Suprapubic skin (tissue), 4 donors: ENCODE results near the gene XG. TPM values are rescaled to one million over a fixed set of nuclear protein-coding genes. Genes with fewer than 3 reads are reported as not detected.
"Not testable (repeated sequence)": the region's sequence is repeated elsewhere in the genome, so short reads cannot be mapped to it uniquely, and the experiment has no call there.

Source experiments
- DNase-seq, 2 donors: peaks; one replicate each; pipeline ENCODE4 v3.0.0-alpha.2; 2019; ENCODE audit warnings: low spot score in 2 of 2
- H3K27ac ChIP-seq: fragments of 200-600 bp; sonication (generic); one replicate; pipeline ENCODE4 v1.5.1; 2019
- H3K27me3 ChIP-seq: fragments of 200-600 bp; sonication (generic); one replicate; pipeline ENCODE4 v1.5.1; 2019
- H3K36me3 ChIP-seq: fragments of 200-600 bp; sonication (generic); one replicate; pipeline ENCODE4 v1.5.1; 2019
- H3K4me1 ChIP-seq: fragments of 200-600 bp; sonication (generic); one replicate; pipeline ENCODE4 v1.5.1; 2019
- H3K4me3 ChIP-seq: fragments of 200-600 bp; sonication (generic); one replicate; pipeline ENCODE4 v1.5.1; 2019; ENCODE audit warnings: mild to moderate bottlenecking
- H3K9me3 ChIP-seq: fragments of 200-600 bp; sonication (generic); one replicate; pipeline ENCODE4 v1.5.1; 2019
- CTCF ChIP-seq, 2 donors: fragments of 200-600 bp in 1 of 2; fragments of 450-650 bp in 1 of 2; sonication (generic) in 1 of 2; IDR thresholded peaks; one replicate each; pipeline ENCODE4 v1.5.1; 2016 to 2019; ENCODE audit warnings: antibody characterized with exemption in 2 of 2, mild to moderate bottlenecking in 1 of 2, moderate library complexity in 1 of 2
- EP300 ChIP-seq: sonication (generic); formaldehyde crosslinking; IDR thresholded peaks from one replicate; pipeline ENCODE4 v1.6.1; 2017; ENCODE audit warnings: antibody characterized with exemption
- POLR2A ChIP-seq, 2 donors: fragments of 450-650 bp; IDR thresholded peaks; one replicate each; pipeline ENCODE4 v1.6.1; 2017; ENCODE audit warnings: antibody characterized with exemption in 2 of 2, mild to moderate bottlenecking in 2 of 2, moderate library complexity in 2 of 2
- POLR2AphosphoS5 ChIP-seq, 3 donors: sonication (generic); formaldehyde crosslinking; IDR thresholded peaks; one replicate each; pipeline ENCODE4 v1.6.1; 2017; ENCODE audit warnings: antibody characterized with exemption in 3 of 3
- whole genome bisulfite sequencing: methylation state at CpG from one replicate; pipeline ENCODE4 v1.1.5; 2018; 5-methylcytosine and 5-hydroxymethylcytosine counted together
- total RNA-seq, 4 donors: library from RNA; depleted of rRNA; stranded (reverse); fragments of >200 nt; gene quantifications; one replicate each; pipeline ENCODE4 v1.1.0, GENCODE V29; 2016

The XG gene
- total RNA-seq, 4 donors from 2014 or later = 17.7 to 75.4 (median 38.7) TPM

GRCh38 chrX:2788980-2789379, 37.1 kb downstream of the XG start:
- no peaks in the 10 kb centered on the region for H3K36me3 ChIP-seq
- H3K9me3 ChIP-seq = no peaks in the 10 kb centered on the region
- H3K27me3 ChIP-seq = no peaks in the 10 kb centered on the region
- H3K4me1 ChIP-seq = no peaks in the 10 kb centered on the region
- no peak for DNase-seq
- WGBS = 78% methylated on average over 4 of the region's 4 CpGs
- H3K27ac ChIP-seq = no peak overlapping the region
- no peak overlapping the region for H3K4me3 ChIP-seq
- no peak for TF ChIP-seq EP300
- TF ChIP-seq CTCF (IDR thresholded peaks at IDR 0.05) = no peak

DNA sequence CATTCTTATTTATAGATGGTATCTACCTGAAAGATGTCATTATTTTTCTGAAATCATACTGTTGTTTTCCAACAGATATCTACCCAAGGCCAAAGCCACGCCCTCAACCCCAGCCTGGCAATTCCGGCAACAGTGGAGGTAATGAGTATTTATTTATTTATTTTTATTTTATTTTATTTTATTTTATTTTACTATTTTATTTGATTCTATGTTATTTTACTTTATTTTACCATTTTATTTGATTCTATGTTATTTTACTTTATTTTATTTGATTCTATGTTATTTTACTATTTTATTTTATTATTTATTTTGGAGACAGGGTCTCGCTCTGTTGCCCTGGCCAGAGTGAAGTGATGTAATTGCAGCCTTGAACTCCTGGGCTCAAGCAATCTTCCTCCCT, 37.7 kb downstream of the XG start:
- no peaks in the 10 kb centered on the region for H3K9me3 ChIP-seq
- DNase-seq = no peak
- H3K36me3 ChIP-seq = no peaks in the 10 kb centered on the region
- no peaks in the 10 kb centered on the region for H3K27me3 ChIP-seq
- WGBS = 96% methylated on average over 3 of the region's 3 CpGs
- no peak overlapping the region for H3K4me3 ChIP-seq
- no peaks in the 10 kb centered on the region for H3K4me1 ChIP-seq
- TF ChIP-seq EP300 (no peak), POLR2A (IDR thresholded peaks at IDR 0.05) (no peak)
- no peak overlapping the region for H3K27ac ChIP-seq

DNA sequence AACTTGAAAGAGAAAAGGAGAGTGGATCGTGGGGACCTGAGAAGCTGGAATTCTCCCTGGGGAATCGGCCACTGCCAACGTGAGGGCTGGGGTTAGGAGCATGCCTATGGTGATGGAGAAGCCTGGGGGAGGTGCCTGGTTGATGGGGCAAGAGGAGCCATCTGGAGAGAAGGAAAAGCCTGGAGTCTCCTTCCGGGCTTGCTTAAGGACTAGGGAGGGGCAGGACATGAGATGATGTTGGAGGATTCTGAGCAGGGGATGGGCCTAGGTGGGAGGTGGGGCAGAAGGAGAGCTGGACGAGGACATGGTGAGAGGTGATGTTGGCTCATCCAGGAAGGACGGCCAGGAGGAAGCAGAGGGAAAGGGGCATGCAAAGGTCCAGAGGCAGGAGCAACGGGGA, 41.9 kb downstream of the XG start:
- no peak overlapping the region for H3K27ac ChIP-seq
- H3K4me1 ChIP-seq = no peaks in the 10 kb centered on the region
- WGBS = 70% methylated on average over 7 of the region's 7 CpGs
- no peaks in the 10 kb centered on the region for H3K27me3 ChIP-seq
- DNase-seq = peak in 1 of 2 donors; percentile 39
- H3K9me3 ChIP-seq = no peaks in the 10 kb centered on the region
- no peak for TF ChIP-seq POLR2A (IDR thresholded peaks at IDR 0.05)
- TF ChIP-seq POLR2AphosphoS5 (IDR thresholded peaks at IDR 0.05) = no peak
- no peak for TF ChIP-seq EP300
- no peak for TF ChIP-seq CTCF (IDR thresholded peaks at IDR 0.05)
- H3K36me3 ChIP-seq = no peaks in the 10 kb centered on the region
- no peak overlapping the region for H3K4me3 ChIP-seq

DNA sequence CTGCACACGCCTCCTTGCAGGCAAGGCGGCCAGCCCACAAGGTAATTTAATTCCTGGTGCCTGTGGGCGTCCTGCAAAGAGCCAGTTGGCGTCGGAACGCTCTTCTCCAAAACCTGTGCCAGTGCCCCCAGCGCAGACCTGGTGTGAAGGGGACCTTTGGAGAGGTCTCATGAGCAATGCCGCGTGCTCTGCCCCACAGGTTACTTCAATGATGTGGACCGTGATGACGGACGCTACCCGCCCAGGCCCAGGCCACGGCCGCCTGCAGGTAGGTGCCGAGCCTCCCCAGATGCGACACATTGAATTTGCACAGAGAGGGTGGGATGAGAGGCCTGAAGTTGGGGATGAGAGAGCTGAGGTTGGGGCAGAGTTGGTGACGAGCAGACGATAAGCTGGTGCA, 42.5 kb downstream of the XG start:
- H3K4me1 ChIP-seq = no peaks in the 10 kb centered on the region
- H3K9me3 ChIP-seq = no peaks in the 10 kb centered on the region
- H3K27me3 ChIP-seq = no peaks in the 10 kb centered on the region
- 94% methylated on average over 19 of the region's 19 CpGs for WGBS
- no peaks in the 10 kb centered on the region for H3K36me3 ChIP-seq
- DNase-seq = peak in 1 of 2 donors; percentile 43
- TF ChIP-seq POLR2A (IDR thresholded peaks at IDR 0.05) (no peak), EP300 (no peak), POLR2AphosphoS5 (IDR thresholded peaks at IDR 0.05) (no peak), CTCF (IDR thresholded peaks at IDR 0.05) (no peak)
- H3K4me3 ChIP-seq = no peak overlapping the region
- H3K27ac ChIP-seq = no peak overlapping the region

- H3K4me1 ChIP-seq, H3K36me3 ChIP-seq, H3K9me3 ChIP-seq, H3K27me3 ChIP-seq, H3K27ac ChIP-seq, H3K4me3 ChIP-seq: not testable (repeated sequence)
- peak in 1 of 2 donors; percentile 27 for DNase-seq
- WGBS = 79% methylated on average over 15 of the region's 15 CpGs
Observed at GRCh38 chrX:2796808-2797207, 45.0 kb downstream of the XG start.

DNA sequence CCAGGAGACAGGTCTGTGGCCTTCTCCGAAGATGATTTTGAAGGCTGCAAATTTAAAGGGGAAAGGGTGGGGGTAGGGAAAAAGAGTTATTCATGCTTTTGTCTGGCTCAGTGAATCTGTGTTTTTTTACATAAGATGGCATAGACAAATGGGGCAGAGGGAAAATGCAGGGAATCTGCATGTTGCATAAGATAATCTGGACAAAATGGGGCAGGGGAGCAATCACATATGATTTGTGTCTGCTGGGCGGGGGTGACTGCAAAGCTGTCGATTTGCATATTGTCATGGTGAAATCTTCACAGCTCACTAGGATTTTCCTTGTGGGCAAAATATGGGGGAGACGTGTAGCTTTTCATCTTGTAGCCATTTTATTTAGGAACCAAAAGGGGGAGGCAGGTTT, 47.5 kb downstream of the XG start:
- DNase-seq = no peak
- TF ChIP-seq EP300 (no peak), CTCF (IDR thresholded peaks at IDR 0.05) (no peak), POLR2A (IDR thresholded peaks at IDR 0.05) (no peak), POLR2AphosphoS5 (IDR thresholded peaks at IDR 0.05) (no peak)
- Histone ChIP-seq H3K9me3 (no peaks in the 10 kb centered on the region), H3K27me3 (no peaks in the 10 kb centered on the region), H3K4me3 (no peak overlapping the region), H3K27ac (no peak overlapping the region), H3K36me3 (no peaks in the 10 kb centered on the region), H3K4me1 (no peaks in the 10 kb centered on the region)
- WGBS = 56% methylated on average over 4 of the region's 4 CpGs

GRCh38 chrX:2799980-2800379, 48.1 kb downstream of the XG start:
- not testable (repeated sequence) for H3K27me3 ChIP-seq, H3K27ac ChIP-seq, H3K36me3 ChIP-seq, H3K9me3 ChIP-seq, H3K4me3 ChIP-seq, H3K4me1 ChIP-seq
- 79% methylated on average over 5 of the region's 5 CpGs for WGBS
- DNase-seq = peak in 1 of 2 donors; percentile 15
